Keratinocyte (primary cell): ENCODE measurements around the gene CCDC92. TPM values are rescaled to one million over a fixed set of nuclear protein-coding genes. Genes with fewer than 3 reads are reported as not detected.

Experiments used
- DNase-seq: peaks from one replicate; pipeline ENCODE4 v3.0.0-alpha.2; 2011; ENCODE audit warnings: low read depth, missing footprints, low spot score
- FAIRE-seq: peaks from 2 replicates; lab custom pipeline; 2011; peaks lifted over from hg19 to GRCh38; lab: Jason Lieb, UNC
- H2AFZ ChIP-seq: 2 replicates; pipeline ENCODE4 v1.6.0; 2012; ENCODE audit warnings: low read length, control low read depth, inconsistent platforms; ENCODE audit not compliant: control insufficient read depth
- H3K27ac ChIP-seq: 2 replicates; pipeline ENCODE4 v1.5.1; 2011; ENCODE audit warnings: low read length; ENCODE audit not compliant: control insufficient read depth, insufficient read depth
- H3K27me3 ChIP-seq: 3 replicates; pipeline ENCODE4 v1.6.0; 2011; ENCODE audit warnings: low read length; ENCODE audit not compliant: control insufficient read depth, insufficient read depth; ENCODE audit errors: extremely low read depth
- H3K36me3 ChIP-seq, 2 experiments: 2 replicates in 1 of 2; 3 replicates in 1 of 2; pipeline ENCODE4 v1.5.1; 2011; ENCODE audit warnings: low read length in 2 of 2, mild to moderate bottlenecking in 1 of 2; ENCODE audit not compliant: control insufficient read depth in 2 of 2, insufficient read depth in 2 of 2; ENCODE audit errors: extremely low read depth in 1 of 2
- H3K4me1 ChIP-seq: 3 replicates; pipeline ENCODE4 v1.5.1; 2011; ENCODE audit warnings: low read length; ENCODE audit not compliant: control insufficient read depth, insufficient read depth; ENCODE audit errors: extremely low read depth
- H3K4me2 ChIP-seq: 3 replicates; pipeline ENCODE4 v1.6.0; 2011; ENCODE audit warnings: low read depth, low read length; ENCODE audit not compliant: control insufficient read depth, insufficient read depth; ENCODE audit errors: extremely low read depth
- H3K4me3 ChIP-seq, 3 experiments: fragments of 200-600 bp in 1 of 3; sonication (generic) in 1 of 3; 2 replicates in 2 of 3; 3 replicates in 1 of 3; pipeline ENCODE4 v1.5.1; 2011 to 2016; ENCODE audit warnings: low read length in 3 of 3, mild to moderate bottlenecking in 3 of 3, control low read depth in 2 of 3, inconsistent platforms in 1 of 3, low read depth in 1 of 3, mixed read lengths in 1 of 3, mixed run types in 1 of 3, moderate library complexity in 1 of 3; ENCODE audit not compliant: control insufficient read depth in 2 of 3, insufficient read depth in 2 of 3; ENCODE audit errors: extremely low read depth in 1 of 3
- H3K79me2 ChIP-seq: 2 replicates; pipeline ENCODE4 v1.6.0; 2012; ENCODE audit warnings: low read length; ENCODE audit not compliant: control insufficient read depth, insufficient read depth
- H3K9ac ChIP-seq: 3 replicates; pipeline ENCODE4 v1.6.0; 2011; ENCODE audit warnings: low read length; ENCODE audit not compliant: control insufficient read depth, insufficient read depth; ENCODE audit errors: extremely low read depth
- H3K9me1 ChIP-seq: 3 replicates; pipeline ENCODE4 v1.6.0; 2011; ENCODE audit warnings: low read length; ENCODE audit not compliant: control insufficient read depth, insufficient read depth; ENCODE audit errors: extremely low read depth
- H3K9me3 ChIP-seq: 2 replicates; pipeline ENCODE4 v1.5.1; 2012; ENCODE audit warnings: low read depth, low read length; ENCODE audit not compliant: control insufficient read depth
- H4K20me1 ChIP-seq: 3 replicates; pipeline ENCODE4 v1.6.0; 2011; ENCODE audit warnings: low read length; ENCODE audit not compliant: control insufficient read depth, insufficient read depth; ENCODE audit errors: extremely low read depth
- CTCF ChIP-seq, 3 experiments: IDR thresholded peaks in 1 of 3; conservative IDR thresholded peaks in 1 of 3; optimal IDR thresholded peaks in 1 of 3; 2 replicates in 2 of 3; 3 replicates in 1 of 3; pipeline versions ENCODE3 to v1.5.1; 2011; ENCODE audit warnings: low read length in 3 of 3, mild to moderate bottlenecking in 3 of 3, moderate library complexity in 2 of 3, control low read depth in 1 of 3, inconsistent platforms in 1 of 3; ENCODE audit not compliant: insufficient read depth in 2 of 3; ENCODE audit errors: extremely low read depth in 1 of 3
- EZH2 ChIP-seq: IDR thresholded peaks from one replicate; pipeline ENCODE4 v1.6.1; 2012; ENCODE audit warnings: inconsistent platforms, mild to moderate bottlenecking, low read length, moderate library complexity
- dilution Hi-C: fragments of 300-500 bp; cut with MboI; formaldehyde crosslinking; loops from one replicate; pipeline ENCODE4 v1.7.0; 2020; ENCODE audit warnings: low sequenced_read_pairs; ENCODE audit not compliant: extremely low pct_ligation_motif_present
- polyA plus RNA-seq, 5 experiments: library from polyadenylated mRNA; depleted of rRNA in 3 of 5; stranded (reverse) in 3 of 5; stranded (forward) in 1 of 5; unstranded in 1 of 5; fragments of >200 nt; gene quantifications; 1 replicate in 1 of 5; 2 replicates in 3 of 5; 3 replicates in 1 of 5; pipeline versions ENCODE4 v1.2.1 to v1.2.3, GENCODE V29; 2011 to 2012; ENCODE audit warnings: missing spikeins in 2 of 5, low read depth in 1 of 5, low replicate concordance in 1 of 5

The CCDC92 gene
- polyA plus RNA-seq, 1 donor (not counting 4 experiments of a cell fraction or from before 2014, with no cell fraction given): 8.3 TPM

- FAIRE-seq: no peak
- Histone ChIP-seq H3K27ac (no peak overlapping the region), H3K4me3 (no peak overlapping the region), H3K9ac (no peak overlapping the region), H3K79me2 (no peaks in the 10 kb centered on the region), H3K36me3 (no peaks in the 10 kb centered on the region), H3K27me3 (peaks cover 15% of the 10 kb centered on the region), H3K4me2 (no peak overlapping the region), H3K4me1 (no peaks in the 10 kb centered on the region), H4K20me1 (no peaks in the 10 kb centered on the region), H3K9me1 (no peaks in the 10 kb centered on the region), H3K9me3 (no peaks in the 10 kb centered on the region), H2AFZ (no peak overlapping the region)
- dilution Hi-C loops: no loop called here
- TF ChIP-seq EZH2 (no peak), CTCF (optimal IDR thresholded peaks at IDR 0.05 in 1 of 3, IDR thresholded peaks at IDR 0.05 in 1 of 3, conservative IDR thresholded peaks at IDR 0.05 in 1 of 3; ENCODE audit: extremely low read depth in 1 of 3, insufficient read depth in 2 of 3, low read length in 3 of 3) (no peak)
- no peak for DNase-seq
Measured at GRCh38 chr12:123928274-123928865, 44.3 kb downstream of the CCDC92 start.

- Histone ChIP-seq H3K27me3 (peaks cover 9% of the 10 kb centered on the region), H3K36me3 (no peaks in the 10 kb centered on the region), H3K4me2 (no peak overlapping the region), H2AFZ (no peak overlapping the region), H3K9me3 (no peaks in the 10 kb centered on the region), H3K4me3 (no peak overlapping the region), H3K4me1 (no peaks in the 10 kb centered on the region), H3K9me1 (no peaks in the 10 kb centered on the region), H3K79me2 (no peaks in the 10 kb centered on the region), H4K20me1 (no peaks in the 10 kb centered on the region), H3K27ac (no peak overlapping the region), H3K9ac (no peak overlapping the region)
- DNase-seq (no peak), FAIRE-seq (no peak)
- no peak for TF ChIP-seq EZH2
- TF ChIP-seq CTCF (optimal IDR thresholded peaks at IDR 0.05 in 1 of 3, IDR thresholded peaks at IDR 0.05 in 1 of 3, conservative IDR thresholded peaks at IDR 0.05 in 1 of 3; ENCODE audit: extremely low read depth in 1 of 3, insufficient read depth in 2 of 3, low read length in 3 of 3): no peak
- dilution Hi-C loops: no loop called here
Measured at GRCh38 chr12:123924539-123924938, 48.1 kb downstream of the CCDC92 start.
